HepG2 (cell line): ENCODE data around the gene SLC6A17. TPM values are rescaled to one million over a fixed set of nuclear protein-coding genes. Genes with fewer than 3 reads are reported as not detected.
A peak's percentile ranks its signal among the peaks of the same experiment; 100 is the strongest.

Source experiments
- ATAC-seq: fragments of 200-7000 bp; cut with Tn5 transposase; 3 replicates; pipeline ENCODE4 v1.9.1; 2020; ENCODE audit warnings: mild to moderate bottlenecking, moderate library complexity
- BruUV-seq: library from RNA; stranded (reverse); fragments of 400-500 nt; replicated peaks from 2 replicates; lab custom pipeline; 2021; lab: Mats Ljungman, UMichigan
- CTCF ChIA-PET: fragments of 300-600 bp; formaldehyde crosslinking; extraction: SDS; loops from one replicate; lab custom pipeline; 2021; ENCODE audit warnings: low total read pairs, inconsistent platforms, low intra/inter-chr PET ratio; lab: Yijun Ruan, JAX
- POLR2A ChIA-PET: fragments of 350-600 bp; sonication (Branson Sonifier 250); formaldehyde crosslinking; loops from one replicate; lab custom pipeline; 2020; ENCODE audit warnings: antibody characterized with exemption, inconsistent platforms; lab: Yijun Ruan, JAX
- DNase-seq: peaks from one replicate; pipeline ENCODE4 v3.0.0-alpha.2; 2015; ENCODE audit warnings: low spot score
- FAIRE-seq: peaks from 3 replicates; lab custom pipeline; 2011; peaks lifted over from hg19 to GRCh38; lab: Jason Lieb, UNC
- H2AFZ ChIP-seq: one replicate; pipeline ENCODE4 v1.6.1; 2011; ENCODE audit warnings: low read length, inconsistent platforms
- H3K27ac ChIP-seq: fragments of 300-600 bp; 3 replicates; pipeline ENCODE4 v1.8.0; 2011; ENCODE audit warnings: mixed run types, mild to moderate bottlenecking, mixed read lengths, low read length, inconsistent platforms; ENCODE audit not compliant: insufficient read depth; ENCODE audit errors: extremely low read length
- H3K27me3 ChIP-seq, 2 experiments: fragments of 200-600 bp in 1 of 2; 2 replicates in 1 of 2; 3 replicates in 1 of 2; pipeline versions ENCODE4 v1.6.0 to v1.8.0; 2011; ENCODE audit warnings: low read length in 2 of 2, mild to moderate bottlenecking in 2 of 2, moderate library complexity in 2 of 2, inconsistent platforms in 1 of 2; ENCODE audit not compliant: insufficient read depth in 2 of 2, control insufficient read depth in 1 of 2
- H3K36me3 ChIP-seq, 2 experiments: fragments of 200-600 bp in 1 of 2; replicated peaks in 1 of 2; 2 replicates in 1 of 2; 3 replicates in 1 of 2; pipeline versions ENCODE4 v1.5.1 to v1.8.0; 2011; ENCODE audit warnings: low read length in 2 of 2, inconsistent platforms in 1 of 2; ENCODE audit not compliant: insufficient read depth in 2 of 2, control insufficient read depth in 1 of 2
- H3K4me1 ChIP-seq: 2 replicates; pipeline ENCODE4 v1.5.1; 2012; ENCODE audit warnings: low read length, inconsistent platforms; ENCODE audit not compliant: insufficient read depth
- H3K4me2 ChIP-seq: 2 replicates; pipeline ENCODE4 v1.6.0; 2011; ENCODE audit warnings: low read depth, low read length, inconsistent platforms
- H3K4me3 ChIP-seq, 3 experiments: fragments of 200-600 bp in 1 of 3; sonication (generic), shearing (Covaris generic) in 1 of 3; replicated peaks in 1 of 3; 2 replicates each; pipeline ENCODE4 v1.5.1; 2011 to 2016; ENCODE audit warnings: low read length in 3 of 3, inconsistent platforms in 2 of 3, low read depth in 2 of 3, mild to moderate bottlenecking in 2 of 3, control low read depth in 1 of 3, mixed read lengths in 1 of 3; ENCODE audit not compliant: insufficient read depth in 1 of 3
- H3K79me2 ChIP-seq: one replicate; pipeline ENCODE4 v1.6.1; 2011; ENCODE audit warnings: low read length, inconsistent platforms; ENCODE audit not compliant: insufficient read depth
- H3K9ac ChIP-seq: 2 replicates; pipeline ENCODE4 v1.6.0; 2011; ENCODE audit warnings: mild to moderate bottlenecking, low read depth, low read length, inconsistent platforms; ENCODE audit not compliant: insufficient read depth
- H3K9me3 ChIP-seq: 2 replicates; pipeline ENCODE4 v1.5.1; 2012; ENCODE audit warnings: mild to moderate bottlenecking, low read length
- H4K20me1 ChIP-seq: 2 replicates; pipeline ENCODE4 v1.6.0; 2011; ENCODE audit warnings: inconsistent platforms, mild to moderate bottlenecking, low read length, moderate library complexity; ENCODE audit not compliant: insufficient read depth
- HINFP ChIP-seq: sonication (generic); formaldehyde crosslinking; IDR thresholded peaks from 2 replicates; pipeline ENCODE4 v1.4.0; 2020; ENCODE audit warnings: low read depth, mild to moderate bottlenecking, missing genetic modification reagents
- PAX8 ChIP-seq: sonication (generic); formaldehyde crosslinking; IDR thresholded peaks from 2 replicates; pipeline ENCODE4 v1.8.0; 2022; ENCODE audit warnings: mild to moderate bottlenecking, missing genetic modification reagents, borderline replicate concordance
- REL ChIP-seq: sonication (generic); formaldehyde crosslinking; conservative IDR thresholded peaks from 2 replicates; pipeline ENCODE4 v1.8.0; 2022; ENCODE audit warnings: mild to moderate bottlenecking, missing genetic modification reagents, moderate library complexity
- TCF7L2 ChIP-seq: IDR thresholded peaks from 2 replicates; pipeline ENCODE4 v1.6.1; 2011; ENCODE audit warnings: mild to moderate bottlenecking, low read depth, low read length, moderate library complexity
- THAP9 ChIP-seq: sonication (generic); formaldehyde crosslinking; IDR thresholded peaks from 2 replicates; pipeline ENCODE4; 2020; ENCODE audit warnings: missing genetic modification reagents, mild to moderate bottlenecking, borderline replicate concordance
- WGBS: methylation state at CpG from one replicate; pipeline ENCODE4 v1.1.6; 2017; ENCODE audit warnings: low lambda C conversion rate; 5-methylcytosine and 5-hydroxymethylcytosine counted together
- in situ Hi-C: cut with HindIII; loops from 2 replicates; pipeline ENCODE4 v1.10.0; 2017; ENCODE audit warnings: low pct_unique_long_range_greater_than_20kb; ENCODE audit not compliant: extremely low pct_ligation_motif_present
- intact Hi-C: fragments of 100-400 bp; cut with micrococcal nuclease; formaldehyde crosslinking; loops from one replicate; pipeline ENCODE4 v1.10.0; 2022; ENCODE audit not compliant: unreplicated experiment
- polyA plus RNA-seq, 8 experiments: library from polyadenylated mRNA; depleted of rRNA in 3 of 8; stranded (reverse) in 7 of 8; unstranded in 1 of 8; fragments of >200 nt; fragmentation: Illumina TruSeq in 4 of 8; extraction: Trizol in 4 of 8; gene quantifications; 2 replicates each; pipeline versions ENCODE4 v1.2.1 to v1.2.3, GENCODE V29; 2011 to 2016; ENCODE audit warnings: low read depth in 4 of 8, missing spikeins in 1 of 8, mixed read lengths in 1 of 8; ENCODE audit not compliant: insufficient read depth in 1 of 8
- total RNA-seq, 5 experiments: library from RNA; depleted of rRNA; stranded (reverse); fragments of >200 nt; fragmentation: Illumina TruSeq; extraction: Trizol; gene quantifications; 2 replicates each; pipeline ENCODE4 v1.2.3, GENCODE V29; 2016; ENCODE audit warnings: low read depth in 1 of 5

Gene SLC6A17
- total and polyA plus RNA-seq, 2 of the 13 experiments (the other 11 are each of a cell fraction or from before 2014, with no cell fraction given) = not detected

GRCh38 chr1:110148961-110149360 lies 1.3 kb upstream of the SLC6A17 start:
- Histone ChIP-seq H2AFZ (no peak overlapping the region), H3K9ac (no peak overlapping the region), H3K27me3 (peaks cover 1 to 5% of the 10 kb centered on the region in 2 experiments; a peak in 2 of 5 replicates), H4K20me1 (no peaks in the 10 kb centered on the region), H3K9me3 (no peaks in the 10 kb centered on the region), H3K79me2 (no peaks in the 10 kb centered on the region), H3K27ac (no peak overlapping the region), H3K4me3 (no peak overlapping the region), H3K4me2 (no peak overlapping the region), H3K36me3 (no peaks in the 10 kb centered on the region), H3K4me1 (no peaks in the 10 kb centered on the region)
- ATAC-seq (peak; percentile 40; the same call in 1 of the 3 replicates), DNase-seq (no peak), FAIRE-seq (no peak)
- in situ Hi-C loops (no loop called here), intact Hi-C loops (no loop called here)
- ChIA-PET POLR2A (no interaction called here), CTCF (no interaction called here)
- TF ChIP-seq PAX8 (CRISPR knock-in tag) = no peak
- no TSS peak for BruUV-seq
- WGBS = 36% methylated on average over 4 of the region's 4 CpGs

GRCh38 chr1:110151175-110151669 lies 928 bp downstream of the SLC6A17 start:
- CTCF ChIA-PET = no interaction called here
- 74% methylated on average over 8 of the region's 37 CpGs for WGBS
- Histone ChIP-seq H3K36me3 (no peaks in the 10 kb centered on the region), H3K4me1 (no peaks in the 10 kb centered on the region), H2AFZ (no peak overlapping the region), H3K79me2 (no peaks in the 10 kb centered on the region), H4K20me1 (no peaks in the 10 kb centered on the region), H3K9ac (no peak overlapping the region), H3K27me3 (peaks cover 1 to 5% of the 10 kb centered on the region in 2 experiments; a peak in 2 of 5 replicates), H3K9me3 (no peaks in the 10 kb centered on the region), H3K27ac (no peak overlapping the region), H3K4me2 (no peak overlapping the region), H3K4me3 (no peak overlapping the region)
- in situ Hi-C loops = no loop called here
- DNase-seq = no peak
- TF ChIP-seq HINFP (CRISPR knock-in tag) = no peak
- no peak for TF ChIP-seq THAP9 (CRISPR knock-in tag)
- TF ChIP-seq REL (CRISPR knock-in tag) = no peak
- TF ChIP-seq TCF7L2 = no peak
- POLR2A ChIA-PET = no interaction called here
- intact Hi-C loops = no loop called here
- no peak for FAIRE-seq
- BruUV-seq = no TSS peak
- no peak for ATAC-seq
